SH-SY5Y (cell line): ENCODE data around the gene ZDHHC7.

Experiments used
- GATA2 ChIP-seq: IDR thresholded peaks from 2 replicates; pipeline ENCODE4 v1.6.1; 2011; ENCODE audit warnings: mild to moderate bottlenecking, low read depth, low read length
- GATA3 ChIP-seq: IDR thresholded peaks from 2 replicates; pipeline ENCODE4 v1.6.1; 2011; ENCODE audit warnings: low read depth, mild to moderate bottlenecking, low read length, moderate library complexity

- TF ChIP-seq GATA2: no peak
- no peak for TF ChIP-seq GATA3
These were observed 11.4 kb downstream of the ZDHHC7 start for GRCh38 chr16:84999857-85000480.
